ENCODE results near the gene PDE10A.
A peak's percentile ranks its signal among the peaks of the same experiment; 100 is the strongest.
"Not testable (repeated sequence)": the region's sequence is repeated elsewhere in the genome, so short reads cannot be mapped to it uniquely, and the experiment has no call there.

Gene PDE10A

GRCh38 chr6:165586706-165587105 lies 76.3 kb downstream of the PDE10A start:
- no peak for DNase-seq (ENCODE audit: low spot score)

GRCh38 chr6:165585060-165585459 lies 78.0 kb downstream of the PDE10A start:
- no peak for DNase-seq (ENCODE audit: low spot score)

- DNase-seq (ENCODE audit: low spot score) = no peak
Measured at GRCh38 chr6:165584541-165584940, 78.5 kb downstream of the PDE10A start.

GRCh38 chr6:165581678-165582077 lies 81.4 kb downstream of the PDE10A start:
- peak; percentile 36 for DNase-seq (ENCODE audit: low spot score)

GRCh38 chr6:165580136-165580535 lies 82.9 kb downstream of the PDE10A start:
- DNase-seq (ENCODE audit: low spot score) = no peak

- DNase-seq (ENCODE audit: low spot score) = no peak
Measured at GRCh38 chr6:165579151-165579550, 83.9 kb downstream of the PDE10A start.

GRCh38 chr6:165577556-165577955 lies 85.5 kb downstream of the PDE10A start:
- DNase-seq (ENCODE audit: low spot score) = no peak

DNA sequence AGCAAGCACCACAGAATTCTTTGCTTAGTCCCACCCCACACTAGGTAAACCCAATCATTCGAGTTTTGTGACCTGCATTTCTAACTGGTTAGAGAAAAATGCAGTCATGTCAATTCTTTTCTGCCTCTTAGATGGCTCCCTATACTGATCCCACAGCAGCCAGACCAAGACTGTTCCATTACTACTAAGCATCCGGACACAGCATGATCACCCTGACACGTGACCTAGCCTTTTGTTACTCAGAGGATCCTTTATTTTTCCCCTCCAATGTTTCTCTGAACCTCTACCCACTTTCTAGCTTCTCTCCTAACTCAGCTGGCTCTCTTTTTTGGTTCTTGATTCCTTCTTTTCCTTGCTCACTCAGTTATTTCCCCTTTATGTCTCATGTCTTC lies 87.9 kb downstream of the PDE10A start:
- no peak for DNase-seq (ENCODE audit: low spot score)

DNA sequence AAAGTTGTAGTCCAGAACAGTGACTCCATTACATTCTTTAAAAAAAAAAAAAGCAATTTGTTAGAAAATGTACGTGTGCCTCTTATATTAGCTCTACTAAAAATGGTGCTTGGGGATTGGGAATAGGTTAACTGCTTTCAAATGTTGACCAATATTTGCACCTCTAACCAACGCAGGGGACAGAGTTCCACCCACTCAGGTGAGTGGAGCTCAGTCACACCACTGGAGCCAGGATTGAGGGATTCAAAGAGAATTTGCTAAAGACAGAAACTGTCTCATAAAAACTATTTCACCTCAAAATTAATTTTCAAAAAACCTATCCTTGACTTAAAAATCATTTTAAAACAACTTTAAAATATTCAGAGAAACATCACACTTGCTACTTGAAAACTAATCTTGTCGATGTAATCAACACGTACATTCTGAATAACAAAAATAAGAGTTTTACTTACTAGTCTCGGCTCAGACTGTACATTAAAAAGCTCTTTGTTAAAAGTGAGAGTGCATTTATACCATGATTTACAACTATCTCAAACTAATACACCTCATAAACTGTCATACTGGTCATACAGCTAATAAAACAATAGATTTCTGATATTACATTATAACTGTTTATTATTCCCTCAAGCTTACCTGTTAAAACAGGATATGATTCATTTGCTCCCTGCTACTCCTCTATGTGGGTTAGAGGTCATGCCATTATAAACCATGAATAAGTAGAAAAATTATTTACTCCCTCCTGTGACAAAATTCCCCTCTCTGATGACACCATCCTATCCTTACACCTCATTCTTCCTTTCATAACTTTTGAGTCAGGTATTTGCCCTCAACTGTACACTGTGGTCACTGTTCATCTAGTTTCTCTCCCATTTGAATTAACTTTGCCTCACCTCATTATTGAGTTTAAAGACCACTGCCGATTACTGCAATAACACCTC lies 88.6 kb downstream of the PDE10A start:
- no peak for DNase-seq (ENCODE audit: low spot score)

DNA sequence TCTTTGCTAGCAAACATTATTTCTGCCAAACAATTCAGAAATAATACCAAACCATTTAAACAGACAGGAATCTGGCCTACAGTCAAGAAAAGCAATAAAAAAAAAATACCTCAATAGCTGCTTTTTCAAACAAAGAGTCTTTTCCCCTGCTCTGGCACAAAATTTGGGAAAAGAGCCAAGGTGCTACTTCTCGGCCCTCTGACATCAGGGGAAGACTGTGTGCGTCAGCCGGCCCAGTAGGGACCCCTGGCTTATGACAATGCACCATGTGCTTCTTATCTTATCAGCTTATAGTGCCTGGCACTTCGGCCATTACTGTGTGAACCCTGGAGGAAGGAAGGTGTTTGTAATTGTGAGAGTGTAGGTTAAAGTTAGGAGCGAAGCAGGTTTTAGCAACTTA lies 89.4 kb downstream of the PDE10A start:
- peak; percentile 26 for DNase-seq (ENCODE audit: low spot score)

DNA sequence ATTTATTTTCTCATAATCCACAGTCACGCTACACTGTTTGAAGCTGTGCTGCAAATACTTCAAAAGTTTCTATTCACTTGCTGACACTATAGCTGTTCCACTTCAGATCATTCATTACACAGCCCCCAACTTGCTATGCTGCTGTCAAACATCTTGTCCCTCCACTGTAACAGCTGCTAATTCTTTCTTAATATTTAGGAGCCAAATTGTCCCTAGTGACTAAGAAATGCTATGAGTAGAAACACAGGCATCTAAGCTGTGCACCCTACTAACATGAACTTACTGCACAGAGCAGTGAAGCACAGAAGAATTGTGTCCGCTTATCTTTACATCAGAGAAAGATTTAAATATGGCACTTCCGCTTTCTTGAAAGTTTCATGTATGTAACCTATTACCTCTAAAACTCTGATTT lies 91.3 kb downstream of the PDE10A start:
- no peak for DNase-seq (ENCODE audit: low spot score)

GRCh38 chr6:165571068-165571682 lies 91.9 kb downstream of the PDE10A start:
- no peak for DNase-seq (ENCODE audit: low spot score)

DNA sequence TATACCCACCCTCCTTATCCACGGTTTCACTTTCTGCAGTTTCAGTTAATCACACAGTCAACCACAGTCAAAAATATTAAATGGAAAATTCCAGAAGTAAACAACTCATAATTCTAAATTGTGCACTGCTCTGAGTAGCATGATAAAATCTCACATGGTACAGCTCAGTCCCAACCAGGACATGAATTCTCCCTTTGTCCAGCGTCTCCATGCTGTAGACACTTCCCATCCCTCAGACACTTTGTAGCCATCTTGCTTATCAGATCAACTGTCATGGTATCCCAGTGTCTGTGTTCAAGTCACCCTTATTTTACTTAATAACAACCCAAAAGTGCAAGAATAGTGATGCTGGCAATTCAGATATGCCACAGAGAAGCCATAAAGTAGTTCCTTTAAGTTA lies 94.7 kb downstream of the PDE10A start:
- DNase-seq (ENCODE audit: low spot score) = no peak

DNA sequence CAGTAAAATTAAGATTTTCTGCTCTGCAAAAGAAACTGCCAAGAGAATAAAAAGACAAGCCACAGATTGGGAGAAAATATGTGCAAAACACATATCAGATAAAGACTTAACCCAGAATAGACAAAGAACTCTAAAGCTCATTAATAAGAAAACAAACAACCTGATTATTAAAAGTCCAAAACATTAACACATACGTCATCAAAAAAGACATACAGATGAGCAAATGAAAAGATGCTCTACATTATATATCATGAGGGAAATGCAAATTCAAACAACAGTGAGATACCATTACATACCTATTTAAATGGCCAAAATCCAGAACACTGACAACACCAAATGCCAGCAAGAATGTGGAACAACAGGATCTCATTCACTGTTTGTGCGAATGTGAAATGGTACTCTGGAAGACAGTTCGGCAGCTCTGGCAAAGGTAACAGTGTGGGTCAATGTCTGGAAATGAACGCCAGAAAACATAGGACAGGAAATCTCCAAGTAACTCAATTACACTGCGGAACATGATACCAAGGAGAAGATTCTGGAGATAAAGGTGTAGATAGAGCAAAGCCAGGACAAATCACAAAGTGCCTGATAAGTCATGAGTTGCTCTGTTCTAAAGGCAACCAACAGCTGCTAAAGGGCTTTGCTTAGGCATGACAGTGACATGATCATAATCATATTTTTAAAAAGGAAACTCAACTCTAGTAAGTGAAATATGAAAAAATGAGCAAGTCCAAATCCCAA lies 96.8 kb downstream of the PDE10A start:
- no peak for DNase-seq (ENCODE audit: low spot score)

DNA sequence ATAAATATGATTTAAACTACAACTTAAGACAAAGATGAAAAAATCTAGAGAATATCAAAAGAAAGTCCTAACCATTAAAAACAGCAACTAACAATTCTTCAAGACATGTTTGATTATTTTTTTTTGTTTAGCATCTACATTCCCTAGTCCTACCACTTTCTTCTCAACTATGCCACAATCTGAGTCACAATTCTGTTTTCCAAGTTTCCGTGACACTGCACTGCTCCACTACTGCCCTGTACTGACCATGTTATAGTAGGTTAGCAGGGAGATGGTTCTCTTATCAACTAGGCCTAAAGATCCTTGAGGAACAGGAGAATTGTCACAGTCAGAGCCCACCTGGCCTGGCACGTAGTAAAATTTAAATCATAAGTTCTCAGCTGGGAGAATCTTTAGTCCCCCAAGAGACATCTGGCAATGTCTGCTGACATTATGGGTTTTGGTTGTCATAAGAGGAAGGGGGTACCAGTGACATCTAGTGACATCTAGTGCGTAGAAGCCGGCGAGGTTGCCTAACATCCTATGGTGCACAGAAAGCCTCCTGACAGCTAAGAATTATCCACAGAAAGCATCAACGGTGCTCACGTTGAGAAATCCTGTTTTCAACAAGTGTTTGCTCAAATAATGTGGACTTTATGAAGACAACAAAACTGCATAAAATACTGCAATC lies 100.5 kb downstream of the PDE10A start:
- DNase-seq (ENCODE audit: low spot score) = no peak

GRCh38 chr6:165559632-165560031 lies 103.4 kb downstream of the PDE10A start:
- no peak for DNase-seq (ENCODE audit: low spot score)

- DNase-seq (ENCODE audit: low spot score) = not testable (repeated sequence)
Measured at GRCh38 chr6:165558097-165558496, 104.9 kb downstream of the PDE10A start.

- no peak for DNase-seq (ENCODE audit: low spot score)
Measured at GRCh38 chr6:165557674-165558073, 105.4 kb downstream of the PDE10A start.

DNA sequence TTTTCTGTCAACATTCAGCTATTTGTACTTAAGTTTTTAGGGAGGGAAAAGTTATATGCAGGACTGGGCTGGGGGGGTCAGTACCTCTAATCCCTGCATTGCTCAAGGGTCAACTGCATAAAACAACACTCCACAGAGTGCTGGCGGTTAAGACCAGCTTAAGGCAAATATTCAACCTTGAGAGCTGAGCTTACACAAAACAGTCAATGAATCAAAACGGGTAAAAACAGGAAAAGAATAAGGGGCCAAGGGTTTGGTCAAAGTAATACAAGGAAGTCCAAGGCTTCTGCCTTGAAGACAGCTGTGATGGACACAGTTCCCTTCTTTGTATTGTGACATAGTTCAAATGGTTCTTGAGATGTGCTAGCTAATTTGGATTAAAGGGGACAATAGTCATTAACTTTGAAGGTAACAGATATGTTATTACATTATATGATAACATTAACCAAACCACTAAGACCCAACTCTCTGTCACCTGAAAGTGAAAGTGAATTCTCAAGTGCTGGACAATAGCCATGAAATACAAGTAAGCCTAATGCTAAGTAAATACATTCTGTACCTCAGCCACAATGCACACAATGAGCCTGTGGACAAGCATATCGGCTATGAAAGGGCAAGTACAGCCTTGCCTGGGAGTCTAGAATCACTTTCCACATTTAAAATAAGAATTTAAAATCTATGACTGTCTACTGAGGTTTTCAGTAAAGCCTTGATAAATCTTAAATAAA lies 106.8 kb downstream of the PDE10A start:
- no peak for DNase-seq (ENCODE audit: low spot score)

DNA sequence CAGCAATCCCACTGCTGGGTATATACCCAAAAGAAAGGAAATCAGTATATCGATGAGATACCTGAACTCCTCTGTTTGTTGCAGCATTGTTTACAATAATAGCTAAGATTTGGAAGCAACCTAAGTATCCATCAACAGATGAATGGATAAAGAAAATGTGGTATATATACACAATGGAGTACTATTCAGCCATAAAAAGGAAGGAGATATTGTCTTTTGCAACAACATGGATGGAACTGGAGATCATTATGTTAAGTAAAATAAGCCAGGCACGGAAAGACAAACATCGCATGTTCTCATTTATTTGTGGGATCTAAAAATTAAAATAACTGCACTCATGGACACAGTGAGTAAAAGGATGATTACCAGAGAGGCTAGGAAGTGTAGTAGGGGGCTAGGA lies 108.4 kb downstream of the PDE10A start:
- DNase-seq (ENCODE audit: low spot score) = not testable (repeated sequence)

DNA sequence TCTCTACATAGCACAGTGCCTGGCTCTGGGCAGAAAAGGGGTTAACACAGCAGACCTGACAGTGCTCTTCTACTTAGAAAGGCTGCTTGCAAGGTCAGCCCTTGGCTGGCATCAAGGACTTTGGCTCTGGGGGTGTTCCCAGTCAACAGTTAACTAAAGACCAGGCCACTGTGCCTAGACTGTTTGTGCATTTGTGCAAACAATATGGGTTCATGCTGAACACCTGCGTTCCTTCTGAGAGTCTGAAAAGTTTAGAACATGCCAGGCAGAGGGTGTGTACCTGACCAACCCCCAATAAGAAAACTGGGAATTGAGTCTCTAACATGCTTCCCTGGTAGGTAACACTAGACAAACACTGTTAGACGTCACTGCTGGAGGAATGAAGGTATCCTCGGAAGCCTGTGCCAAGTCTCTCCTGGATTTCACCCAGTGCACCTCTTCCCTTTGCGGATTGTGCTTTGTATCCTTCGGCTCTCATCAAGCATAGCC lies 110.7 kb downstream of the PDE10A start:
- DNase-seq (ENCODE audit: low spot score) = no peak

Data from putamen (tissue), 1 donor.